GDM1 (cell line): ENCODE data around the gene CPXM2.
"Not testable (repeated sequence)": the region's sequence is repeated elsewhere in the genome, so short reads cannot be mapped to it uniquely, and the experiment has no call there.

Experiments used
- DNase-seq: peaks from one replicate; lab custom pipeline; 2025; lab: John Stamatoyannopoulos, UW

Gene CPXM2

DNA sequence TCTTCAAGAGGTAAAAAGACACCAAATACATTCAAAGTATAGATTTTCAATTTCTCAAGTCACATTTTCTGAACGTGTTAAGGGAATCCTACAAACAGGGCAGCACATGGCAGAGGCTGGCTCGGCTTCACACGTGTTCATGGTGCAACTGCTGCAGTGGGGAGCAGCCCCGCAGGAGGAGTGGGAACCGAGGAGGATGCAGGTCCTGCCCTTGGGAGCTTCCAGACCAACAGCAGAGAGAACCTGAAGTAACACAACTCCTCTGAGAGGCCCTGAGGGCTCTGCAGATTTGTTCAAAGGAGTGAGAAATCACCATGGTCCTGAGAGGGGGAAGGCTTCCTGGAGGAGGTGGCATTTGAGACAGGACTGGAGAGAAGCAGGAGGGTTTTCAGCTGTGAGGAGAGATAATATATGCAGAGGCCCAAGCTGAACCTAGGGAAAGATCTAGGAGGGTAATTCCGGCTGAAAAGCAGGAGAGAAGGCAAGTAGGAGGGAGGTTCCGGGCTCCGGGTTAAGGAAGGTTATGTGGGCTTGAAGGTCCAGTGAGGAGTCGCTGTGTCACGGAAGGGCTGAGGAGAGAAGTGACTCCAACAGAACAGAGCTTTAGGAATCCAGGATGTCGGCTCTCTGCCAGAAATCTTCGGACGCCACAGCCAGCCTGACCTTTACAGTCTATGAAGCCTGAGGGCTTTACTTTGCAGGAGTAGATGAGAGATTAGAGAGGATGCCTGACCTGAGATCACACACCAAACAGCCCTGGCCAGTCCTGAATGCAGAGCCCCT is 148.0 kb downstream of the CPXM2 start:
- DNase-seq = no peak

DNA sequence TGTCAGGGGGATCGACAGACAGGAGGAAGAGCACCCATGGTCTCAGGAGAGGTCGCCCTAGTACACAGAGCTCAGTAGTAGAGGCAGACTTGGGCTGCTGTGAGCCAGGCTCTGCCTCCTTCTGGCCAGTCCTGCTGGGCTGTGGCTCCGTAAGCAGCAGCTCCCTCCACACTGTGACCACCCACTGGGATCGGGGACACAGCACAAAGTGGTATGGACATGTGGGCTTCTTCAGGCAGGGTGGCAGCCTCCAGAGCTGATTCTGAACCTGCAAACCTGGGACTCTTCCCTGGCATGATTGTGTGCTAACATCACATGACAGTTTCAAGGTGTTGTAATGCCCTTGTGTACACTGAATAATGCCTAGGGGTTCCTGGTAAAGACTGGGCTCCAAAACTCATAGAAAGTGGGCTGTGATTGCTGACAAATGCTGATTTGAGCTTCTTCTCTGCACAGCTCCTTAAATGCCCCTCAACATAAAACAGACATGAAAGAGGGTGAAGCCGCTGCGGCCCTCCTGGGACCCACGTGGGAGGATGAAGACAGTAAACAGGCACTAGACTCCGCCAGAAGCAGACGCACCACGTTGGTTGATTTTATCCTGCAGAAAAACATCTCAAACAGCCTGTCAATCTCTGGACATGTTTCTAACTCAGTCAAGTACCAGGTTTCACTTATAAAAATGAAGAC is 148.7 kb downstream of the CPXM2 start:
- no peak for DNase-seq

DNA sequence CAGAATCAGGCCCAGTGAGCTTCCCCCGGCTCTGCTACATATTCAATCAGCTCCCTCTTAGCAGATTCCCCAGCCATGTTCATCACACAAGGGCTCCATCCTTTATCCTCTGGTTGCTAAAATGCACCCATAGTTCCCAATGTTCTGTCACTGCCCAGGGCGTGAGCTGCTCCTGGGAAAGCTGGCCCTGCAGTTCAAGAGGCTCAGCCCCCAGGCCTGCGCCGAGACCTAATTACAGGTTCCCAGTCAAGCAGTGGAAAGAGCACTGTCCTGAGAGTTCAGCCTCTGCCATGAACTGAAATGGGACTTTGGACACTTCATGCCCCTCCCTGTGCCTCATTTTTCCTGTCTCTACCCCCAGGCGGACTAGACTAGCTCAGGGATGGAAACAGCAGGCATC is 149.9 kb downstream of the CPXM2 start:
- no peak for DNase-seq

DNA sequence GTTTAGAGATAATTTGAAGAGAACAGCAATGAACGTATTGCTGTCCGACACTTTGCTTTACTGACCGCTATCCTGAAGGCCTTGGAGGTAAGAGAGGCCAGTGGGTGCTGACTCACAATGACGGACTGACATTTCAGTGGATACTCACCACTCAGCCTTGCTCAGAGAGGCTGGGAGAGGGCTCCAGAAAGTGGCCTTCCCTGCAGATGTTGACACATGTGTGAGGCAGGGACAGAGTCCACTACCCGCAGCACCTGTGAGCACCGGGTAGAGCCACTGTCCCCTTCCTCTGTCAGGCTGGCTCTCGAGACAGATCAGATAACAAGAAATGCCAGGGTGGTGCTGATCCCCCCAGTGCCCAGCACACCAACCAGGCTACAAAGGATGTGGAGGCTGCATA is 150.5 kb downstream of the CPXM2 start:
- DNase-seq = no peak

DNA sequence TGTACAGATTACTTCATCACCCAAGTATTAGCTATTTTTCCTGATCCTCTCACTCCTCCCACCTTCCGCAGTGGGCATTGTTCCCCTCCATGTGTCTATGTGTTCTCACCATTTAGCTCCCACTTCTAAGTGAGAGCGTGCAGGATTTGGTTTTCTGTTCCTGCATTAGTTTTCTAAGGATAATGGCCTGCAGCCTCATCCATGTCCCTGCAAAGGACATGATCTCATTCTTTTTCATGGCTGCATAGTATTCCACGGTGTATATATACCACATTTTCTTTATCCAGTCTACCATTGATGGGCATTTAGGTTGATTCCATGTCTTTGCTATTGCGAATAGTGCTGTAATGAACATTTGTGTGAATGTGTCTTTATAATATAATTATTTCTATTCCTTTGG is 154.7 kb downstream of the CPXM2 start:
- not testable (repeated sequence) for DNase-seq

DNA sequence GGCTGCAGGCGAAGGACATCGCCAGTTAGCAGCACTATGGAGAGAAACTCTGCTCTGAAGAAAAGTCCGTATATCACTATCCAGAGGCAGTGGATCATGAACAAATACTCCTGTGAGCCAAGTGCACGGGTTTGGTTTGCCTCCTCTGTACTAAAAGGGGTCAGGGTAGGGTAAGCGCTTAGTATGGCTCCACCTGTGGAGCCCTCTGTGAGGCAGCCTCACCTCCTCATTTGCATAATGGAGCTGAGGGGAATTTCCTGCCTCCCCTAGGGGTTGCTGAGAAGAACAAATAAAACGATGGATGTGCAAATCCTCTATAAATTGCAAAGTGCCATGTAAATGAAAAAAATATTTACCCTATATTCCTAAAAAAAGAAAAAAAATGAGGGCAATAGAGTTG is 162.1 kb downstream of the CPXM2 start:
- no peak for DNase-seq

GRCh38 chr10:123726836-123727235 is 164.8 kb downstream of the CPXM2 start:
- DNase-seq = no peak

DNA sequence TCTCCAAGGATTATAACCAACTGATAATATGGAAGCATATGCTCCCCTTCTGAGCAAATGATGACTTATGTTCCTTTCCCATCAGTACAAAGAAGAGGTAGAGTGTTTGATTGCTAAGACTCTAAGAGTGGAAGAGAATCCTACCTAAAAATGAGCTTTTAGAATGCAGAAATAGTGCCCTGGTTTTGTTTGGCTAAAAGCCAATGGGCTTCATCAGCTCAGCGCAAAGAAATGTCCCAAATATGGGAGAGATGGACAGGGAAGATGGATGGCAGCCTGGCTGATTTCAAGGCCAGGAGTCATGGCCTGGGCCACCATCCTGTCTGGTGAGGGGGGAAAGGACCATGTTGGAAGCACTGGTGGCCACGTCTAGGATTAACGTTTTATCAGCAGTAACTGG is 165.2 kb downstream of the CPXM2 start:
- DNase-seq = no peak

DNA sequence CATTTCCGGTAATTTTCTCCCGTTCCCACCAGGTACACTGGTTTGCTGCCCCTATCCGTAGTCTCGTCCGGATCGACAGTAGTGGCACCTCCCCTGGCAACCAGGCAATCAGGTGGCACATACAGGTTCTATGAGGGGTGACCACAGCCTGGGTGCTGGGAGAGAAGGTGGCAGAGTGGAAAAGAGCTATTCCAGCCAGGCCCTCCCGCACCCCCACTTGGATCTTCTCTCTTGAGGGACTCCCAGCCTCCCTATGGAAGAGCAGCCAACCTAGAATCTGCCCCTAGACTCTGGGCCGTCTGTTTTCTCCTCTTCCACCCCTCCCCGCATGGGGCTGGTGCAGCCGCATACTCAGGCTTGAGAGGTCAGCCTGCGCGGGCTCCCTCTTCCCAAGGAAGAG is 166.9 kb downstream of the CPXM2 start:
- no peak for DNase-seq

DNA sequence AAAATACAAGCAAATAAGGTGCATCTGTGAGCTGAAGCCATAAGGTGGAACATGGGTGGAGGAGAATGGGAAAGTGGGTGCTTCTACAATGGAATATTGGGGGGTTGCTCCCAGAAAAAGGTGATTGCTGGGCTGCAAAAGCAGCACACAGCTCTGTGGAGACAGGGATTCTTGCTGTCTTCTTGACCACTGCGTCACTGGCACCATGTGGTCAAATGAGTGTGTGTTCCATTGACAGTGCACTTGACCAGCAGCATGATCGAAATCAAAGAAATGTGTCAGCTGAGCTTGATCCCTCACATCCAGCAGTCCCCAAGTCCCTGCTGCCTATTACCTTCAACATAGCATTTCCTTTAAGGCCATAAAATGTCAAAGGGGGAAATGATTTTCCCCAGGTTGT is 169.3 kb downstream of the CPXM2 start:
- no peak for DNase-seq

DNA sequence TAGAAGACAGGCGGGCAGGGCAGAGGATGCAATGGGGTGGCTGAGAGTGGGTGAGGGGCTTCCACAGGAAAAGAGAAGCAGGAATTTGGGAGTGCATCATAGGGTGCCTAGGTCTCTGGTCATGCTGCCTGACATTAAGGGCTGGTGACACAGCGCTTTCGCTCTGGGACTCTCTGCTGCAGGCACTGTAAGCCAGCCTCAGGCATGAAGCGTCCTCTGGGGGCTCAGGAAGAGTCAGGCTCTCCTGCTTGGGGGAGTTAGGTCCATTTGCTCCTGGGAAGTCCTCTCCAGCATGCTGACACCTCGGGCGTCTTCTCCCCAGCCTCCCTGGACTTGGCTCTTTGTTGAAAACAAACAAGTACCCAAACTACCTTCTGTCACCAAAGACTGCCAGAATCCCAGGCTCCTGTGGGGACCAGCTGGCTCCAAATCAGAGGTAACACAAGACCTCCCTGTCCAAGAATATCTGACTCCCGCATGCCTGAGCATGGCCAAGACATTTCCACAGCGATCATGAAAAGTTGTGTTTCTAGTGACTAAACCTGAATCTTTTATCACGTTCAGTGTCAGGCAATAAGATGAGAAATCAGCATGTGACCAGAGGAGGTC is 170.1 kb downstream of the CPXM2 start:
- DNase-seq = no peak

DNA sequence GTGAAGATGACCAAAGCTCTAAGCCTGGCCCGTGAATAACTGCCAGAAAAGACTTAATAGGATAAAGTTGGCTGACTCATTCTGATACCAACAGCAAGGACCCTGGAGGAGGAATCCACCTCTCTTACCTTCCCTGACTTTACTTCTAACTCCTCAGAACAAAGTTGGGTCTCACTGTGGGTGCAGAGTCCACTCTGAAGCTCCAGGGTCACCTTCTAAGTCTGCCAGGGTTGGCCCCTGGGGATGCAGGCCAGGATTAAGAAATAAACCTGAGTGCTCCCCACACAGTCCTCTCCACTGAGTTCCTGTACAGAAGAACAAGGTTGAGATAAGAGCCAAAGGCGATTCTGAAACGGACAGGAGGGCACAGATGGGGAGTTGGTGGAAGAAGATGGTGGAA is 171.1 kb downstream of the CPXM2 start:
- DNase-seq = no peak

- no peak for DNase-seq
Observed at GRCh38 chr10:123718544-123719060, 173.0 kb downstream of the CPXM2 start.

DNA sequence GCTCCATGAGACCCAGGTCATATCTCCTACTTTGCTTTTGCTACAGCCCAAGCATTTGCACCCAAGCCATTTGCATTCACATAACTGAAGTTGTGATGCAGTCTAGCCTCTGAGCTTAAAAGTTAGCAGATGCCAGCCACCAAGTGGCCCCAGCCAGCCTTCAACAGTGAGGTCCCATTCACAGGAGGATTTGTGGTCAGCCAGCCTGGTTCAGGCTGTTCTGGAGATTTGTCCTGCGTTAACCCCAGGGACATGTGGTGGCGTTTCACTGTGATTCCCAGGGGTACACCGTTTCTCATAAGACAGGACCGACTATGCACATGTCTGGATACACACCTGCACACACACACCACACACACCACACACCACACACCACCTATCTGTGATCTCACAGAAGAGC is 174.3 kb downstream of the CPXM2 start:
- DNase-seq = no peak

GRCh38 chr10:123715546-123715945 is 176.1 kb downstream of the CPXM2 start:
- DNase-seq = no peak

DNA sequence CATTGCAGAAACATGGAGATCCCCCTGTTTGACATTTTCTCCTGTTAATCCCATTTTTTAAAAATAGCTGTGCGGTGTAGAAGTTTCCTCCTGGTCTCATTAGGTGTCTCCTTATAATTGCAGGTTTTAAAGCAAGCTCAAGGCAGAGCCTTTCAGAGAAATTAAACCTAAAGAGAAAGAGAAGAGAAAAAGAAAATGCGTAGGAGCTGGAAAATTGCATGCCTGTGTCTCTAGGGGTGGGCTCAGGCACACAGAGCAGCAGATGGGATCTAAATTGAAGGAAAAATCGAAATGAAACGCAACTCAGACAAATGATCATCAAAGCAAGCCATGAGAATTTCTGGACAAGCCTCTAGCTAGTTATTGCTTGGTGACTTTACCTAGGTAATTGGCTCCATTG is 185.4 kb downstream of the CPXM2 start:
- DNase-seq = no peak

GRCh38 chr10:123704812-123705211 is 186.8 kb downstream of the CPXM2 start:
- DNase-seq = no peak

GRCh38 chr10:123704076-123704475 is 187.5 kb downstream of the CPXM2 start:
- DNase-seq = no peak

DNA sequence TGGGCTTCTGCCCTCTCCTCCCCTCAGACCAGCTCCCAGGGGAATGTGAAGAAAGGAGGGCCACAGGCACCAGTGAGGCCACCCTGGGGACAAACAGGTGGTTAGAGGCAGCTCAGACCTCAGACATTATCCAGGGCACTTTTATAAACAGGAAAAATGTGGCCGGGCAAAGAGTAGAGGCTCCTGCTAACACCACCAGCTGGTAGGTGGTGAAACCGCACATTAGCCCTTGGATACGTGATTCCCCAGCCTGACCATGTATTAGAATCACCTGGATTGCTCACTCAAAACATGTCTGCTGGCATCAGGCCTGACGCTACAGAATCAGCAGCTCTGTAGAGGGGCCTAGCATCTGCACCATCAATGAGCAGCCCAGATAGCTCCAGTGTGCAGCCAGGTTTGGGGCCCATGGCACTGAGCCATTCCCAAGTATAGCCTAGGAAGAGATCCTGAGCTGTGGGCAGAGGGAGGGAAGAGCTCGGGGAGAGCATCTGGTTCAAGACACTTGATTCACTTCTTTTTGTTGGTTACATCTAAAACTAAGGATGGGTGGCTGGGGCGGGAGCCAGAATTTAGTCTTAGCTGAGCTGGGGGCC is 188.3 kb downstream of the CPXM2 start:
- no peak for DNase-seq
